HG03025 (cell line): ENCODE measurements around the gene ZNF146.
"Not testable (repeated sequence)": the region's sequence is repeated elsewhere in the genome, so short reads cannot be mapped to it uniquely, and the experiment has no call there.

Experiments
- ATAC-seq: cut with Tn5 transposase; IDR thresholded peaks from one replicate; pipeline ENCODE4 v1.9.1; 2021; ENCODE audit warnings: mild to moderate bottlenecking, moderate library complexity; ENCODE audit not compliant: unreplicated experiment, low FRiP score

The ZNF146 gene

GRCh38 chr19:36268081-36268480 is 53.2 kb downstream of the ZNF146 start:
- not testable (repeated sequence) for ATAC-seq

GRCh38 chr19:36268591-36268990 is 53.7 kb downstream of the ZNF146 start:
- not testable (repeated sequence) for ATAC-seq

- not testable (repeated sequence) for ATAC-seq
These were observed 54.4 kb downstream of the ZNF146 start for GRCh38 chr19:36269295-36269694.
